HCT116 (cell line): ENCODE measurements around the gene CD164L2. TPM values are rescaled to one million over a fixed set of nuclear protein-coding genes. Genes with fewer than 3 reads are reported as not detected.
"Not testable (repeated sequence)": the region's sequence is repeated elsewhere in the genome, so short reads cannot be mapped to it uniquely, and the experiment has no call there.

Experiments used
- ATAC-seq: fragments of 200-7000 bp; cut with Tn5 transposase; 2 replicates; pipeline ENCODE4 v1.9.1; 2020; ENCODE audit warnings: mild to moderate bottlenecking, moderate library complexity
- BruUV-seq: library from RNA; stranded (reverse); fragments of 400-500 nt; replicated peaks from 2 replicates; lab custom pipeline; 2021; lab: Mats Ljungman, UMichigan
- CTCF ChIA-PET: fragments of 300-600 bp; sonication (Branson Sonifier 250); formaldehyde crosslinking; loops from one replicate; lab custom pipeline; 2021; ENCODE audit warnings: antibody characterized with exemption; lab: Charles Lee
- POLR2A ChIA-PET: fragments of 300-600, 350-600 bp; sonication (Branson Sonifier 250); formaldehyde crosslinking; loops from one replicate; lab custom pipeline; 2021; ENCODE audit warnings: antibody characterized with exemption; lab: Charles Lee
- RAD21 ChIA-PET, 2 experiments: fragments of 300-600 bp; sonication (Branson Sonifier 250); formaldehyde crosslinking; loops; one replicate each; lab custom pipeline; 2023; ENCODE audit warnings: low total read pairs in 2 of 2; ENCODE audit not compliant: uncharacterized antibody in 2 of 2, unreplicated experiment in 2 of 2, low non-redundant PET in 1 of 2; lab: Charles Lee
- DNase-seq: peaks from one replicate; pipeline ENCODE4 v3.0.0-alpha.2; 2010; ENCODE audit warnings: low read depth, low spot score
- H2AFZ ChIP-seq: fragments of 200-600 bp; shearing (Covaris generic), sonication (generic); 2 replicates; pipeline ENCODE4 v1.6.1; 2017; ENCODE audit warnings: low read depth, mixed run types, mixed read lengths, antibody characterized with exemption, low read length; ENCODE audit not compliant: poor library complexity, severe bottlenecking
- H3K27ac ChIP-seq: 2 replicates; pipeline ENCODE4 v1.5.1; 2012; ENCODE audit warnings: low read depth, low read length
- H3K27me3 ChIP-seq: fragments of 200-600 bp; sonication (generic); 2 replicates; pipeline ENCODE4 v1.6.1; 2016; ENCODE audit warnings: mixed run types, low read length, mixed read lengths; ENCODE audit not compliant: insufficient read depth
- H3K36me3 ChIP-seq, 2 experiments: fragments of 200-500 bp in 1 of 2; fragments of 200-600 bp in 1 of 2; sonication (Bioruptor generic) in 1 of 2; sonication (generic) in 1 of 2; 2 replicates each; pipeline versions ENCODE4 v1.5.1 to v1.6.1; 2014 to 2016; ENCODE audit warnings: low read length in 2 of 2, inconsistent platforms in 1 of 2, mixed read lengths in 1 of 2, mixed run types in 1 of 2; ENCODE audit not compliant: insufficient read depth in 2 of 2, control insufficient read depth in 1 of 2
- H3K4me1 ChIP-seq, 2 experiments: fragments of 200-600 bp in 1 of 2; sonication (generic) in 1 of 2; 2 replicates each; pipeline versions ENCODE4 v1.5.1 to v1.6.1; 2012 to 2017; ENCODE audit warnings: low read length in 2 of 2, inconsistent platforms in 1 of 2, mild to moderate bottlenecking in 1 of 2, mixed read lengths in 1 of 2, mixed run types in 1 of 2, moderate library complexity in 1 of 2; ENCODE audit not compliant: insufficient read depth in 2 of 2, control insufficient read depth in 1 of 2
- H3K4me2 ChIP-seq: fragments of 200-600 bp; sonication (generic); 2 replicates; pipeline ENCODE4 v1.6.1; 2017; ENCODE audit warnings: mixed run types, low read length, mixed read lengths
- H3K4me3 ChIP-seq, 2 experiments: fragments of 200-600 bp in 1 of 2; sonication (generic) in 1 of 2; replicated peaks in 1 of 2; 2 replicates each; pipeline ENCODE4 v1.5.1; 2011 to 2016; ENCODE audit warnings: low read length in 2 of 2, control low read depth in 1 of 2, low read depth in 1 of 2, mild to moderate bottlenecking in 1 of 2, mixed read lengths in 1 of 2, mixed run types in 1 of 2
- H3K79me2 ChIP-seq: fragments of 200-600 bp; sonication (generic); 2 replicates; pipeline ENCODE4 v1.6.1; 2017; ENCODE audit warnings: mild to moderate bottlenecking, mixed run types, low read length, moderate library complexity, mixed read lengths; ENCODE audit not compliant: insufficient read depth
- H3K9ac ChIP-seq: fragments of 200-600 bp; sonication (generic); 2 replicates; pipeline ENCODE4 v1.6.1; 2016; ENCODE audit warnings: low read length, mixed read lengths
- H3K9me2 ChIP-seq: fragments of 200-600 bp; sonication (generic), shearing (Covaris generic); 2 replicates; pipeline ENCODE4 v1.6.1; 2017; ENCODE audit warnings: mixed run types, mild to moderate bottlenecking, moderate library complexity; ENCODE audit not compliant: insufficient read depth
- H3K9me3 ChIP-seq, 2 experiments: fragments of 200-500 bp in 1 of 2; fragments of 200-600 bp in 1 of 2; sonication (Bioruptor generic) in 1 of 2; sonication (generic) in 1 of 2; 2 replicates each; pipeline ENCODE4 v1.6.1; 2014 to 2017; ENCODE audit warnings: low read length in 2 of 2, mixed read lengths in 2 of 2, inconsistent platforms in 1 of 2, low read depth in 1 of 2, mild to moderate bottlenecking in 1 of 2, mixed run types in 1 of 2, moderate library complexity in 1 of 2; ENCODE audit not compliant: control insufficient read depth in 1 of 2, insufficient read depth in 1 of 2
- H4K20me1 ChIP-seq: fragments of 200-600 bp; sonication (generic), shearing (Covaris generic); 2 replicates; pipeline ENCODE4 v1.6.1; 2017; ENCODE audit warnings: mixed run types, mild to moderate bottlenecking, moderate library complexity; ENCODE audit not compliant: insufficient read depth
- ATF3 ChIP-seq: IDR thresholded peaks from 2 replicates; pipeline ENCODE4 v1.6.1; 2012
- CTCF ChIP-seq, 3 experiments: fragments of 200-600 bp in 1 of 3; sonication (generic) in 1 of 3; IDR thresholded peaks in 2 of 3; conservative IDR thresholded peaks in 1 of 3; 2 replicates each; pipeline ENCODE4 v1.5.1; 2012 to 2017; ENCODE audit warnings: low read depth in 2 of 3, low read length in 2 of 3, antibody characterized with exemption in 1 of 3, borderline replicate concordance in 1 of 3, control low read depth in 1 of 3, mild to moderate bottlenecking in 1 of 3, mixed read lengths in 1 of 3, mixed run types in 1 of 3, moderate library complexity in 1 of 3; ENCODE audit not compliant: insufficient read depth in 1 of 3
- EGR1 ChIP-seq: IDR thresholded peaks from 2 replicates; pipeline ENCODE4 v1.6.1; 2012; ENCODE audit warnings: low read depth
- ELF1 ChIP-seq: IDR thresholded peaks from 2 replicates; pipeline ENCODE4 v1.6.1; 2012; ENCODE audit warnings: low read depth, borderline replicate concordance
- EZH2phosphoT487 ChIP-seq: fragments of 200-600 bp; IDR thresholded peaks from 2 replicates; pipeline ENCODE4 v1.6.1; 2018; ENCODE audit warnings: antibody characterized with exemption, borderline replicate concordance
- FOSL1 ChIP-seq: IDR thresholded peaks from 2 replicates; pipeline ENCODE4 v1.6.1; 2012; ENCODE audit warnings: low read depth
- JUND ChIP-seq: IDR thresholded peaks from 2 replicates; pipeline ENCODE4 v1.6.1; 2012
- MAX ChIP-seq: IDR thresholded peaks from 2 replicates; pipeline ENCODE4 v1.6.1; 2012
- POLR2AphosphoS5 ChIP-seq: IDR thresholded peaks from 2 replicates; pipeline ENCODE4 v1.6.1; 2011; ENCODE audit warnings: mild to moderate bottlenecking, low read depth, low read length, moderate library complexity
- RAD21 ChIP-seq: IDR thresholded peaks from 2 replicates; pipeline ENCODE4 v1.6.1; 2012; ENCODE audit warnings: low read depth, mild to moderate bottlenecking
- SP1 ChIP-seq: IDR thresholded peaks from 2 replicates; pipeline ENCODE4 v1.6.1; 2012; ENCODE audit warnings: low read depth
- SRF ChIP-seq: IDR thresholded peaks from 2 replicates; pipeline ENCODE4 v1.6.1; 2012; ENCODE audit warnings: low read depth
- TCF7L2 ChIP-seq: IDR thresholded peaks from 2 replicates; pipeline ENCODE4 v1.7.0; 2011; ENCODE audit warnings: borderline replicate concordance, inconsistent platforms; ENCODE audit not compliant: insufficient read depth, insufficient read length; ENCODE audit errors: extremely low read depth
- YY1 ChIP-seq: IDR thresholded peaks from 2 replicates; pipeline ENCODE4 v1.6.1; 2011; ENCODE audit warnings: low read length, low read depth, moderate library complexity, mild to moderate bottlenecking; ENCODE audit not compliant: insufficient replicate concordance; ENCODE audit errors: extremely low read depth
- ZNF274 ChIP-seq: fragments of 200-500 bp; sonication (Bioruptor generic); IDR thresholded peaks from 2 replicates; pipeline ENCODE4 v1.6.1; 2014; ENCODE audit warnings: mild to moderate bottlenecking, low read depth, low read length, inconsistent platforms
- intact Hi-C: fragments of 100-400 bp; cut with micrococcal nuclease; formaldehyde crosslinking; loops from 2 replicates; pipeline ENCODE4 v1.10.0; 2022
- total RNA-seq: library from RNA; stranded (reverse); gene quantifications from one replicate; pipeline ENCODE4 v1.2.1, GENCODE V29; 2021; ENCODE audit not compliant: unreplicated experiment
- TF ChIP-seq, protein P1 (sequence below): IDR thresholded peaks from 2 replicates; pipeline ENCODE4 v1.6.1; 2011; ENCODE audit warnings: mild to moderate bottlenecking, low read length, moderate library complexity; ENCODE audit not compliant: insufficient replicate concordance; ENCODE audit errors: extremely low read depth

The CD164L2 gene
- total RNA-seq, 1 experiment from 2014 or later, result 11.6 TPM

DNA sequence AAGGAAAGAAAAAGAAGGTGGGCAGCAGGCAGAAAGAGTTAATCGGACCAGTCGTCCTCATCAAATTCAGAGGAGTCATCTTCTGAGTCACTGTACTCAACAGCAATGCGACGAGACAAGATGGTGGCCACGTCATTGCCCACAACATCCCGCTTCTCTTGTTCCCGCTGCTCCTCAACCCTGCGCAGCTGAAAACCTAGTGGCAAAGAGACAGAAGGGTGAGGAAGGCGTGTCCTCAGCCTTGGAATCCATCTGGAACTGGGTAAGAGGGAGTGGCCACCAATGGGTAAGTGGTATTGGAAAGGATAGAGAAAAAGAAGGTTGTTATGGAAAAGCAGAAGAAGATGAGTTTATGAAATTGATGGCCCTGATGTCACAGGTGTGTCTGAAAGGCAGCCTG lies 25.0 kb upstream of the CD164L2 start:
- ChIA-PET POLR2A (no interaction called here), RAD21 (no interaction called here), CTCF (no interaction called here)
- Histone ChIP-seq H3K4me2 (no peak overlapping the region), H3K9me3 (no peaks in the 10 kb centered on the region), H3K9ac (no peak overlapping the region), H3K27me3 (no peaks in the 10 kb centered on the region), H3K27ac (no peak overlapping the region), H3K79me2 (no peaks in the 10 kb centered on the region), H4K20me1 (no peaks in the 10 kb centered on the region), H3K36me3 (peaks cover 25 to 31% of the 10 kb centered on the region in 2 experiments), H3K4me3 (no peak overlapping the region), H2AFZ (no peak overlapping the region), H3K9me2 (no peaks in the 10 kb centered on the region), H3K4me1 (0 out of 4 replicates have a peak, but pooled peaks cover 0 to 1% of the 10 kb centered on the region in 2 experiments)
- intact Hi-C loops, result no loop called here
- ATAC-seq (no peak), DNase-seq (no peak)
- TF ChIP-seq JUND, result no peak
- TF ChIP-seq SP1, result no peak
- no peak for TF ChIP-seq EZH2phosphoT487
- no peak for TF ChIP-seq SRF
- no peak for TF ChIP-seq ATF3
- TF ChIP-seq TCF7L2, result no peak
- TF ChIP-seq EGR1, result no peak
- no peak for TF ChIP-seq YY1
- no peak for TF ChIP-seq ZNF274
- no peak for TF ChIP-seq MAX
- no peak for TF ChIP-seq ELF1
- TF ChIP-seq CTCF (IDR thresholded peaks at IDR 0.05 in 2 of 3, conservative IDR thresholded peaks at IDR 0.05 in 1 of 3; ENCODE audit: borderline replicate concordance in 1 of 3, insufficient read depth in 1 of 3, low read depth in 2 of 3, low read length in 2 of 3), result no peak
- no peak for TF ChIP-seq RAD21
- TF ChIP-seq, protein P1, sequence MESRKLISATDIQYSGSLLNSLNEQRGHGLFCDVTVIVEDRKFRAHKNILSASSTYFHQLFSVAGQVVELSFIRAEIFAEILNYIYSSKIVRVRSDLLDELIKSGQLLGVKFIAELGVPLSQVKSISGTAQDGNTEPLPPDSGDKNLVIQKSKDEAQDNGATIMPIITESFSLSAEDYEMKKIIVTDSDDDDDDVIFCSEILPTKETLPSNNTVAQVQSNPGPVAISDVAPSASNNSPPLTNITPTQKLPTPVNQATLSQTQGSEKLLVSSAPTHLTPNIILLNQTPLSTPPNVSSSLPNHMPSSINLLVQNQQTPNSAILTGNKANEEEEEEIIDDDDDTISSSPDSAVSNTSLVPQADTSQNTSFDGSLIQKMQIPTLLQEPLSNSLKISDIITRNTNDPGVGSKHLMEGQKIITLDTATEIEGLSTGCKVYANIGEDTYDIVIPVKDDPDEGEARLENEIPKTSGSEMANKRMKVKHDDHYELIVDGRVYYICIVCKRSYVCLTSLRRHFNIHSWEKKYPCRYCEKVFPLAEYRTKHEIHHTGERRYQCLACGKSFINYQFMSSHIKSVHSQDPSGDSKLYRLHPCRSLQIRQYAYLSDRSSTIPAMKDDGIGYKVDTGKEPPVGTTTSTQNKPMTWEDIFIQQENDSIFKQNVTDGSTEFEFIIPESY, result no peak
- TF ChIP-seq POLR2AphosphoS5, result no peak
- TF ChIP-seq FOSL1, result no peak
- no TSS peak for BruUV-seq

DNA sequence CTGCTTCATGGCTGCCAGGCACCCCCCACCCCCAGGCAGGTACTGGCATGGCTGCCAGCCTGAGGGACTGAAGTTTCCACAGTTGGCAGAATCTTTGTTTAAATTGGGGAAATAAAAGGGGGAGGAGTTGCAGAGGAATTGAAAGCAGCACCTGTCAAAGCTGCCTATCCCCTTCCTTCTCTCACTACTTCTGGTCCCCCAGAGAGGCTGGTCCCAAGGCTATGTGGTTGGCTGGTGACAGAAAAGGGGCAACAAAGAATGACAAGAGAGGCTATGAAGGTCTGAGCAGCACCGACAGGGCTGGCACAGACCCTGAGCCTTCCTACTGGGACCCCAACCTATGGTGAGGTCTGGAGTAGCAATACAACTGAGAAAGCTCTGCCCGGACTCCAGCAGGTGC lies 23.7 kb upstream of the CD164L2 start:
- H3K9me3 ChIP-seq, intact Hi-C loops: not testable (repeated sequence)

More for the DNA sequence above, 23.7 kb upstream of the CD164L2 start:
- BruUV-seq, H3K9ac ChIP-seq, H3K79me2 ChIP-seq, DNase-seq, H3K9me2 ChIP-seq, CTCF ChIA-PET, H3K27me3 ChIP-seq, H3K4me2 ChIP-seq, H3K27ac ChIP-seq, POLR2A ChIA-PET, H4K20me1 ChIP-seq, RAD21 ChIA-PET, ATAC-seq, H3K4me3 ChIP-seq, H2AFZ ChIP-seq: not testable (repeated sequence)
- H3K36me3 ChIP-seq, result peaks cover 16 to 17% of the 10 kb centered on the region in 2 experiments
- peaks cover 0 to 10% of the 10 kb centered on the region in 2 experiments; a peak in 1 of 4 replicates for H3K4me1 ChIP-seq
